Fibroblast of mammary gland (primary cell): Measurements from ENCODE around the gene HIPK4.

Experiments
- DNase-seq: peaks from one replicate; pipeline ENCODE4 v3.0.0-alpha.2; 2010; ENCODE audit warnings: low read depth
- H3K4me3 ChIP-seq: 2 replicates; pipeline ENCODE4 v1.5.1; 2011; ENCODE audit warnings: low read depth, mild to moderate bottlenecking, low read length, moderate library complexity; ENCODE audit not compliant: control insufficient read depth
- CTCF ChIP-seq: conservative IDR thresholded peaks from 2 replicates; pipeline ENCODE4 v1.5.1; 2011; ENCODE audit warnings: low read depth, low read length, inconsistent platforms; ENCODE audit not compliant: control insufficient read depth, insufficient read depth

Gene HIPK4

GRCh38 chr19:40425450-40426287 is 35.7 kb upstream of the HIPK4 start, which contains the start of gene SERTAD1:
Gene SERTAD1 (minus strand): TSS chr19:40425992. CDS start chr19:40423546, 2,446 bp downstream.
- peak; percentile 27 for TF ChIP-seq CTCF
- peak within 1 kb of the TSS; percentile 93 for H3K4me3 ChIP-seq

GRCh38 chr19:40424637-40425449 is 34.9 kb upstream of the HIPK4 start:
- no peak for TF ChIP-seq CTCF
- H3K4me3 ChIP-seq = peak overlapping the region; percentile 93
- DNase-seq = no peak

More at GRCh38 chr19:40425450-40426287, 35.7 kb upstream of the HIPK4 start, which contains the start of gene SERTAD1:
- DNase-seq = peak; percentile 98

- H3K4me3 ChIP-seq = peak overlapping the region; percentile 93
- no peak for TF ChIP-seq CTCF
- DNase-seq = no peak
Observed at GRCh38 chr19:40423938-40424337, 34.0 kb upstream of the HIPK4 start.

- H3K4me3 ChIP-seq = no peak overlapping the region
- DNase-seq = no peak
- TF ChIP-seq CTCF = no peak
Observed at GRCh38 chr19:40422748-40423566, 33.0 kb upstream of the HIPK4 start.

- no peak for DNase-seq
- no peak for TF ChIP-seq CTCF
- H3K4me3 ChIP-seq = no peak overlapping the region
Observed at GRCh38 chr19:40421993-40422747, 32.2 kb upstream of the HIPK4 start.
